ENCODE results near the gene SEM1. TPM values are rescaled to one million over a fixed set of nuclear protein-coding genes. Genes with fewer than 3 reads are reported as not detected.

The SEM1 gene
- total and polyA plus RNA-seq, 2 of the 8 experiments (the other 6 are each of a cell fraction or from before 2014, with no cell fraction given), result 20.8 to 75.3 TPM

- H2BK15ac ChIP-seq (ENCODE audit: low read length), result no peak overlapping the region
- no peaks in the 10 kb centered on the region for H4K20me1 ChIP-seq (replicated peaks in 1 of 2; ENCODE audit: control insufficient read depth in 1 of 2, insufficient read depth in 2 of 2, low read length in 2 of 2)
- H3K23ac ChIP-seq (ENCODE audit: insufficient read length), result no peak overlapping the region
- no peak overlapping the region for H2AFZ ChIP-seq (ENCODE audit: low read length)
- H3K18ac ChIP-seq (ENCODE audit: extremely low read depth, low read length), result no peak overlapping the region
- no peaks in the 10 kb centered on the region for H3K23me2 ChIP-seq (ENCODE audit: low read depth, low read length)
- no peak overlapping the region for H2BK12ac ChIP-seq (ENCODE audit: low read depth, low read length)
- ChIA-PET POLR2A (ENCODE audit: partially characterized antibody) (no interaction called here), CTCF (ENCODE audit: partially characterized antibody) (no interaction called here)
- no peak overlapping the region for H2AK5ac ChIP-seq (ENCODE audit: low read depth, low read length)
- FAIRE-seq, result no peak
- no peaks in the 10 kb centered on the region for H3K4me1 ChIP-seq (replicated peaks in 1 of 4; ENCODE audit: control insufficient read depth in 3 of 4, insufficient read depth in 4 of 4, low read length in 3 of 4)
- H3K9ac ChIP-seq (replicated peaks in 1 of 4; ENCODE audit: extremely low read depth in 1 of 4, low read depth in 3 of 4, low read length in 3 of 4), result no peak overlapping the region
- WGBS, 2 experiments (ENCODE audit: extremely low coverage in 1 of 2, insufficient coverage in 1 of 2, insufficient read length in 1 of 2, insufficient replicate concordance in 2 of 2, low coverage in 1 of 2, low lambda C conversion rate in 2 of 2, missing lambda C conversion rate in 1 of 2), result 86% methylated on average over 3 of the region's 3 CpGs; no CpG with 5 or more reads in 1 of the 2 experiments
- H4K8ac ChIP-seq (ENCODE audit: extremely low read depth, insufficient read depth, low read length), result no peak overlapping the region
- no peak overlapping the region for H2BK120ac ChIP-seq (replicated peaks; ENCODE audit: low read depth, low read length)
- H3K27me3 ChIP-seq (replicated peaks in 1 of 4; ENCODE audit: control insufficient read depth in 3 of 4, extremely low read depth in 1 of 4, insufficient read depth in 3 of 4, low read length in 3 of 4), result no peaks in the 10 kb centered on the region
- no peak overlapping the region for H3K4ac ChIP-seq (replicated peaks; ENCODE audit: insufficient read length, low read depth, low read length)
- H4K5ac ChIP-seq (ENCODE audit: insufficient read length, low read depth, low read length), result no peak overlapping the region
- H3K36me3 ChIP-seq (ENCODE audit: control insufficient read depth in 2 of 4, insufficient read depth in 4 of 4, low read length in 3 of 4), result no peaks in the 10 kb centered on the region
- H3K4me3 ChIP-seq (ENCODE audit: extremely low read depth in 1 of 4, insufficient read depth in 2 of 4, low read depth in 3 of 4, low read length in 4 of 4), result no peak overlapping the region
- no peaks in the 10 kb centered on the region for H3K9me3 ChIP-seq (ENCODE audit: insufficient read depth in 2 of 2, low read depth in 1 of 2, low read length in 1 of 2)
- no peak overlapping the region for H3K56ac ChIP-seq (replicated peaks; ENCODE audit: insufficient read length, low read depth, low read length)
- DNase-seq (ENCODE audit: low read depth in 1 of 2, low spot score in 2 of 2), result no peak
- no peak overlapping the region for H3K27ac ChIP-seq (ENCODE audit: low read depth, low read length)
- H2BK5ac ChIP-seq (ENCODE audit: low read depth, low read length), result no peak overlapping the region
- H4K91ac ChIP-seq (replicated peaks; ENCODE audit: insufficient read length, low read length), result no peak overlapping the region
- no peak overlapping the region for H2BK20ac ChIP-seq (ENCODE audit: low read length)
- H3K79me1 ChIP-seq (ENCODE audit: low read depth, low read length), result no peaks in the 10 kb centered on the region
- no peak overlapping the region for H3K14ac ChIP-seq (ENCODE audit: insufficient read length)
- no peak overlapping the region for H3K4me2 ChIP-seq (ENCODE audit: insufficient read depth in 1 of 2, low read depth in 2 of 2, low read length in 2 of 2)
- H3K79me2 ChIP-seq (ENCODE audit: control insufficient read depth in 1 of 2, insufficient read depth in 2 of 2, low read length in 2 of 2), result no peaks in the 10 kb centered on the region
- TF ChIP-seq RNF2 (IDR thresholded peaks at IDR 0.05; ENCODE audit: borderline replicate concordance, low read depth, low read length, missing control alignments, poor library complexity, severe bottlenecking) (no peak), KDM4A (IDR thresholded peaks at IDR 0.05; ENCODE audit: low read depth, low read length, severe bottlenecking) (no peak), EGR1 (IDR thresholded peaks at IDR 0.05; ENCODE audit: borderline replicate concordance, low read depth, low read length) (no peak), GABPA (IDR thresholded peaks at IDR 0.05; ENCODE audit: borderline replicate concordance, insufficient read depth, low read length) (no peak), SP4 (IDR thresholded peaks at IDR 0.05; ENCODE audit: low read length) (no peak), JUND (IDR thresholded peaks at IDR 0.05; ENCODE audit: low read length) (no peak)
- TF ChIP-seq, protein P1, sequence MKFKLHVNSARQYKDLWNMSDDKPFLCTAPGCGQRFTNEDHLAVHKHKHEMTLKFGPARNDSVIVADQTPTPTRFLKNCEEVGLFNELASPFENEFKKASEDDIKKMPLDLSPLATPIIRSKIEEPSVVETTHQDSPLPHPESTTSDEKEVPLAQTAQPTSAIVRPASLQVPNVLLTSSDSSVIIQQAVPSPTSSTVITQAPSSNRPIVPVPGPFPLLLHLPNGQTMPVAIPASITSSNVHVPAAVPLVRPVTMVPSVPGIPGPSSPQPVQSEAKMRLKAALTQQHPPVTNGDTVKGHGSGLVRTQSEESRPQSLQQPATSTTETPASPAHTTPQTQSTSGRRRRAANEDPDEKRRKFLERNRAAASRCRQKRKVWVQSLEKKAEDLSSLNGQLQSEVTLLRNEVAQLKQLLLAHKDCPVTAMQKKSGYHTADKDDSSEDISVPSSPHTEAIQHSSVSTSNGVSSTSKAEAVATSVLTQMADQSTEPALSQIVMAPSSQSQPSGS (IDR thresholded peaks at IDR 0.05; ENCODE audit: low read length), result no peak
- TF ChIP-seq, protein P2, sequence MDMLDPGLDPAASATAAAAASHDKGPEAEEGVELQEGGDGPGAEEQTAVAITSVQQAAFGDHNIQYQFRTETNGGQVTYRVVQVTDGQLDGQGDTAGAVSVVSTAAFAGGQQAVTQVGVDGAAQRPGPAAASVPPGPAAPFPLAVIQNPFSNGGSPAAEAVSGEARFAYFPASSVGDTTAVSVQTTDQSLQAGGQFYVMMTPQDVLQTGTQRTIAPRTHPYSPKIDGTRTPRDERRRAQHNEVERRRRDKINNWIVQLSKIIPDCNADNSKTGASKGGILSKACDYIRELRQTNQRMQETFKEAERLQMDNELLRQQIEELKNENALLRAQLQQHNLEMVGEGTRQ (IDR thresholded peaks at IDR 0.05; ENCODE audit: low read length), result no peak
Observed at GRCh38 chr7:96663871-96664445, 45.7 kb downstream of the SEM1 start.
